GM18873 (cell line): ENCODE measurements around the gene CDADC1.
A peak's percentile ranks its signal among the peaks of the same experiment; 100 is the strongest.
"Not testable (repeated sequence)": the region's sequence is repeated elsewhere in the genome, so short reads cannot be mapped to it uniquely, and the experiment has no call there.

Experiments
- ATAC-seq: cut with Tn5 transposase; IDR thresholded peaks from one replicate; pipeline ENCODE4 v1.9.1; 2021; ENCODE audit warnings: mild to moderate bottlenecking, moderate library complexity, moderate number of reproducible peaks; ENCODE audit not compliant: unreplicated experiment, low FRiP score

The CDADC1 gene

GRCh38 chr13:49292742-49293486, 45.2 kb downstream of the CDADC1 start:
- ATAC-seq = no peak

GRCh38 chr13:49294723-49295122, 47.0 kb downstream of the CDADC1 start:
- ATAC-seq = not testable (repeated sequence)

GRCh38 chr13:49295244-49295643, 47.5 kb downstream of the CDADC1 start:
- ATAC-seq = no peak

GRCh38 chr13:49296659-49297058, 48.9 kb downstream of the CDADC1 start:
- no peak for ATAC-seq

GRCh38 chr13:49297338-49297737, 49.6 kb downstream of the CDADC1 start:
- no peak for ATAC-seq

- no peak for ATAC-seq
Measured at GRCh38 chr13:49298416-49298815, 50.7 kb downstream of the CDADC1 start.

- no peak for ATAC-seq
Measured at GRCh38 chr13:49298903-49299605, 51.3 kb downstream of the CDADC1 start.

- ATAC-seq = no peak
Measured at GRCh38 chr13:49300276-49300675, 52.6 kb downstream of the CDADC1 start.

- ATAC-seq = peak; percentile 89
Measured at GRCh38 chr13:49300739-49301589, 53.2 kb downstream of the CDADC1 start.

- no peak for ATAC-seq
Measured at GRCh38 chr13:49302222-49302621, 54.5 kb downstream of the CDADC1 start.

- ATAC-seq = no peak
Measured at GRCh38 chr13:49302817-49303216, 55.1 kb downstream of the CDADC1 start.

- no peak for ATAC-seq
Measured at GRCh38 chr13:49303533-49304252, 56.0 kb downstream of the CDADC1 start.

GRCh38 chr13:49304356-49304755, 56.6 kb downstream of the CDADC1 start:
- no peak for ATAC-seq

GRCh38 chr13:49304763-49305700, 57.3 kb downstream of the CDADC1 start:
- no peak for ATAC-seq

GRCh38 chr13:49305792-49306425, 58.2 kb downstream of the CDADC1 start:
- ATAC-seq = no peak

- no peak for ATAC-seq
Measured at GRCh38 chr13:49307365-49307764, 59.6 kb downstream of the CDADC1 start.

- ATAC-seq = no peak
Measured at GRCh38 chr13:49308097-49308875, 60.6 kb downstream of the CDADC1 start.

GRCh38 chr13:49308921-49309408, 61.2 kb downstream of the CDADC1 start:
- ATAC-seq = no peak
